Caco-2 (cell line): ENCODE data around the gene FBXO28. TPM values are rescaled to one million over a fixed set of nuclear protein-coding genes. Genes with fewer than 3 reads are reported as not detected.

ENCODE experiments used
- BruUV-seq: library from RNA; stranded (reverse); fragments of 400-500 nt; replicated peaks from 2 replicates; lab custom pipeline; 2021; lab: Mats Ljungman, UMichigan
- CTCF ChIA-PET: fragments of 300-600 bp; sonication (Branson Sonifier 250); formaldehyde crosslinking; loops from one replicate; lab custom pipeline; 2022; ENCODE audit warnings: antibody characterized with exemption; lab: Charles Lee
- POLR2A ChIA-PET: fragments of 300-600 bp; sonication (Branson Sonifier 250); formaldehyde crosslinking; loops from one replicate; lab custom pipeline; 2022; ENCODE audit warnings: antibody characterized with exemption; lab: Charles Lee
- DNase-seq, 2 experiments: peaks; one replicate each; pipeline versions ENCODE4 v3.0.0 to v3.0.0-alpha.2; 2020 to 2022
- H3K27me3 ChIP-seq: replicated peaks from 2 replicates; pipeline ENCODE4 v1.6.0; 2011; ENCODE audit warnings: low read length; ENCODE audit not compliant: control insufficient read depth, insufficient read depth
- H3K36me3 ChIP-seq: 2 replicates; pipeline ENCODE4 v1.5.1; 2011; ENCODE audit warnings: low read length; ENCODE audit not compliant: control insufficient read depth, insufficient read depth
- H3K4me1 ChIP-seq: fragments of 250-450 bp; sonication (Bioruptor Pico); 2 replicates; pipeline ENCODE4 v1.5.1; 2020; ENCODE audit warnings: mild to moderate bottlenecking
- H3K4me3 ChIP-seq: 2 replicates; pipeline ENCODE4 v1.5.1; 2011; ENCODE audit warnings: low read depth, mild to moderate bottlenecking, control low read depth, low read length
- H3K9me3 ChIP-seq: fragments of 250-450 bp; sonication (Bioruptor Pico); 2 replicates; pipeline ENCODE4 v1.5.1; 2020; ENCODE audit warnings: mild to moderate bottlenecking, moderate library complexity
- H3K27ac Mint-ChIP-seq: one replicate; pipeline ENCODE4 v1.8.0; 2022; ENCODE audit warnings: mixed read lengths; ENCODE audit not compliant: unreplicated experiment
- H3K27me3 Mint-ChIP-seq: one replicate; pipeline ENCODE4 v1.8.0; 2022; ENCODE audit warnings: mixed read lengths; ENCODE audit not compliant: insufficient read depth, unreplicated experiment
- H3K36me3 Mint-ChIP-seq: one replicate; pipeline ENCODE4 v1.8.0; 2022; ENCODE audit warnings: mild to moderate bottlenecking, mixed read lengths; ENCODE audit not compliant: insufficient read depth, unreplicated experiment
- H3K4me1 Mint-ChIP-seq: one replicate; pipeline ENCODE4 v1.8.0; 2022; ENCODE audit warnings: low read depth, mixed read lengths; ENCODE audit not compliant: unreplicated experiment
- H3K4me3 Mint-ChIP-seq: one replicate; pipeline ENCODE4 v1.8.0; 2022; ENCODE audit warnings: mild to moderate bottlenecking, moderate library complexity, mixed read lengths; ENCODE audit not compliant: unreplicated experiment
- H3K9me3 Mint-ChIP-seq: one replicate; pipeline ENCODE4 v1.8.0; 2022; ENCODE audit warnings: mixed read lengths; ENCODE audit not compliant: unreplicated experiment
- intact Hi-C: fragments of 100-400 bp; cut with micrococcal nuclease; formaldehyde crosslinking; loops from one replicate; pipeline ENCODE4 v1.10.0; 2022; ENCODE audit not compliant: unreplicated experiment
- total RNA-seq: library from RNA; stranded (reverse); gene quantifications from 2 replicates; pipeline ENCODE4 v1.2.3, GENCODE V29; 2022
- TF ChIP-seq, protein P1 (sequence below), 2 experiments: fragments of 200-600 bp in 1 of 2; IDR thresholded peaks; 1 replicate in 1 of 2; 2 replicates in 1 of 2; pipeline versions ENCODE4 v1.5.1 to v1.8.0; 2011 to 2022; ENCODE audit warnings: antibody characterized with exemption in 1 of 2, control low read depth in 1 of 2, inconsistent platforms in 1 of 2, low read depth in 1 of 2, low read length in 1 of 2, mild to moderate bottlenecking in 1 of 2, moderate library complexity in 1 of 2; ENCODE audit not compliant: insufficient read depth in 1 of 2, severe bottlenecking in 1 of 2, unreplicated experiment in 1 of 2

Gene FBXO28
- total RNA-seq, 1 experiment from 2014 or later, result 31.3 TPM

DNA sequence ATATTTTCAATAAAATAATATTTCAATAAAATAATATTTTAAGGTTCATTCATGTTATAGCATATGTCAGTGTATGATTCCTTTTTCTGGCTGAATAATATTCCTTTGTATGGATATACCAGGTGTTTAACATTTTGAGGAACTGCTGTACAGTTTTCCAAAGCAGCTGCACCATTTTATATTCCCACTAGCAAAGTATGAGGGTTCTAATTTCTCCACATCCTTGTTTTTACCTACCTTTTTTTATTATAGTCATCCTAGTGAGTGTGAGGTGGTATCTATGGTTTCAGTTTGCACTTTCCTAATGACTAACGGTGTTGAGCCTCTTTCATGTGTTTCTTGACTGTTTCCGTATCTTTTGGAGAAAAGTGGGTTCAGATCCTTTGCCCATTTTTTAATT, 74.4 kb downstream of the FBXO28 start:
- POLR2A ChIA-PET, result no interaction called here
- Mint-ChIP-seq H3K4me3 (no peak overlapping the region), H3K27ac (no peak overlapping the region), H3K36me3 (peaks cover 27% of the 10 kb centered on the region), H3K27me3 (no peaks in the 10 kb centered on the region), H3K4me1 (peaks cover 6% of the 10 kb centered on the region), H3K9me3 (no peaks in the 10 kb centered on the region)
- TF ChIP-seq, protein P1, sequence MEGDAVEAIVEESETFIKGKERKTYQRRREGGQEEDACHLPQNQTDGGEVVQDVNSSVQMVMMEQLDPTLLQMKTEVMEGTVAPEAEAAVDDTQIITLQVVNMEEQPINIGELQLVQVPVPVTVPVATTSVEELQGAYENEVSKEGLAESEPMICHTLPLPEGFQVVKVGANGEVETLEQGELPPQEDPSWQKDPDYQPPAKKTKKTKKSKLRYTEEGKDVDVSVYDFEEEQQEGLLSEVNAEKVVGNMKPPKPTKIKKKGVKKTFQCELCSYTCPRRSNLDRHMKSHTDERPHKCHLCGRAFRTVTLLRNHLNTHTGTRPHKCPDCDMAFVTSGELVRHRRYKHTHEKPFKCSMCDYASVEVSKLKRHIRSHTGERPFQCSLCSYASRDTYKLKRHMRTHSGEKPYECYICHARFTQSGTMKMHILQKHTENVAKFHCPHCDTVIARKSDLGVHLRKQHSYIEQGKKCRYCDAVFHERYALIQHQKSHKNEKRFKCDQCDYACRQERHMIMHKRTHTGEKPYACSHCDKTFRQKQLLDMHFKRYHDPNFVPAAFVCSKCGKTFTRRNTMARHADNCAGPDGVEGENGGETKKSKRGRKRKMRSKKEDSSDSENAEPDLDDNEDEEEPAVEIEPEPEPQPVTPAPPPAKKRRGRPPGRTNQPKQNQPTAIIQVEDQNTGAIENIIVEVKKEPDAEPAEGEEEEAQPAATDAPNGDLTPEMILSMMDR (IDR thresholded peaks at IDR 0.05; ENCODE audit: insufficient read depth in 1 of 2, low read depth in 1 of 2, low read length in 1 of 2, severe bottlenecking in 1 of 2, unreplicated experiment in 1 of 2), result no peak
- intact Hi-C loops, result no loop called here
- H3K9me3 ChIP-seq, result no peaks in the 10 kb centered on the region
- CTCF ChIA-PET, result no interaction called here
- BruUV-seq, result no TSS peak
- H3K4me1 ChIP-seq, result peaks cover 6% of the 10 kb centered on the region
- H3K36me3 ChIP-seq, result no peaks in the 10 kb centered on the region
- no peak overlapping the region for H3K4me3 ChIP-seq
- H3K27me3 ChIP-seq, result no peaks in the 10 kb centered on the region
- no peak for DNase-seq

DNA sequence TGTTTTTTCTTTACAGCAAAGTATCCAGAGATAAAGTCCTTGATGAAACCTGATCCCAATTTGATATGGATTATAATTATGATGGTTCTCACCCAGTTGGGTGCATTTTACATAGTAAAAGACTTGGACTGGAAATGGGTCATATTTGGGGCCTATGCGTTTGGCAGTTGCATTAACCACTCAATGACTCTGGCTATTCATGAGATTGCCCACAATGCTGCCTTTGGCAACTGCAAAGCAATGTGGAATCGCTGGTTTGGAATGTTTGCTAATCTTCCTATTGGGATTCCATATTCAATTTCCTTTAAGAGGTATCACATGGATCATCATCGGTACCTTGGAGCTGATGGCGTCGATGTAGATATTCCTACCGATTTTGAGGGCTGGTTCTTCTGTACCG, 75.7 kb downstream of the FBXO28 start:
- TF ChIP-seq, protein P1 (IDR thresholded peaks at IDR 0.05; ENCODE audit: insufficient read depth in 1 of 2, low read depth in 1 of 2, low read length in 1 of 2, severe bottlenecking in 1 of 2, unreplicated experiment in 1 of 2), result no peak
- POLR2A ChIA-PET, result no interaction called here
- Mint-ChIP-seq H3K27me3 (no peaks in the 10 kb centered on the region), H3K27ac (no peak overlapping the region), H3K4me1 (peaks cover 6% of the 10 kb centered on the region), H3K36me3 (peaks cover 31% of the 10 kb centered on the region), H3K9me3 (no peaks in the 10 kb centered on the region), H3K4me3 (no peak overlapping the region)
- peaks cover under 1% of the 10 kb centered on the region for H3K4me1 ChIP-seq
- DNase-seq, result no peak
- H3K27me3 ChIP-seq, result no peaks in the 10 kb centered on the region
- no peak overlapping the region for H3K4me3 ChIP-seq
- CTCF ChIA-PET, result no interaction called here
- no peaks in the 10 kb centered on the region for H3K9me3 ChIP-seq
- no peaks in the 10 kb centered on the region for H3K36me3 ChIP-seq
- intact Hi-C loops, result no loop called here
- BruUV-seq, result no TSS peak

- H3K27me3 ChIP-seq, result no peaks in the 10 kb centered on the region
- H3K4me3 ChIP-seq, result no peak overlapping the region
- Mint-ChIP-seq H3K4me3 (no peak overlapping the region), H3K4me1 (no peaks in the 10 kb centered on the region), H3K9me3 (no peaks in the 10 kb centered on the region), H3K27ac (no peak overlapping the region), H3K36me3 (peaks cover 43% of the 10 kb centered on the region), H3K27me3 (no peaks in the 10 kb centered on the region)
- no peak for DNase-seq
- intact Hi-C loops, result no loop called here
- TF ChIP-seq, protein P1 (IDR thresholded peaks at IDR 0.05; ENCODE audit: insufficient read depth in 1 of 2, low read depth in 1 of 2, low read length in 1 of 2, severe bottlenecking in 1 of 2, unreplicated experiment in 1 of 2), result no peak
- peaks cover 17% of the 10 kb centered on the region for H3K4me1 ChIP-seq
- ChIA-PET CTCF (no interaction called here), POLR2A (no interaction called here)
- TSS peak; percentile 40 for BruUV-seq
- H3K9me3 ChIP-seq, result no peaks in the 10 kb centered on the region
- H3K36me3 ChIP-seq, result no peaks in the 10 kb centered on the region
Observed at GRCh38 chr1:224192082-224192788, 78.3 kb downstream of the FBXO28 start.
